KOPT-K1 (cell line): ENCODE measurements around the gene REEP2.
"Not testable (repeated sequence)": the region's sequence is repeated elsewhere in the genome, so short reads cannot be mapped to it uniquely, and the experiment has no call there.

ENCODE experiments used
- H3K27ac ChIP-seq: fragments of 200-600 bp; sonication (generic); 2 replicates; pipeline ENCODE4 v1.5.1; 2016; ENCODE audit warnings: antibody characterized with exemption, mild to moderate bottlenecking, low read depth, low read length; ENCODE audit not compliant: poor library complexity, severe bottlenecking
- H3K36me3 ChIP-seq: fragments of 200-600 bp; sonication (generic); 2 replicates; pipeline ENCODE4 v1.5.1; 2017; ENCODE audit warnings: antibody characterized with exemption, mild to moderate bottlenecking, low read length, moderate library complexity; ENCODE audit not compliant: insufficient read depth
- H3K9me3 ChIP-seq: fragments of 200-600 bp; sonication (generic); 2 replicates; pipeline ENCODE4 v1.5.1; 2017; ENCODE audit warnings: antibody characterized with exemption, low read length, mild to moderate bottlenecking; ENCODE audit not compliant: insufficient read depth, poor library complexity, severe bottlenecking

REEP2 gene, protein sequence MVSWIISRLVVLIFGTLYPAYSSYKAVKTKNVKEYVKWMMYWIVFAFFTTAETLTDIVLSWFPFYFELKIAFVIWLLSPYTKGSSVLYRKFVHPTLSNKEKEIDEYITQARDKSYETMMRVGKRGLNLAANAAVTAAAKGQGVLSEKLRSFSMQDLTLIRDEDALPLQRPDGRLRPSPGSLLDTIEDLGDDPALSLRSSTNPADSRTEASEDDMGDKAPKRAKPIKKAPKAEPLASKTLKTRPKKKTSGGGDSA

DNA sequence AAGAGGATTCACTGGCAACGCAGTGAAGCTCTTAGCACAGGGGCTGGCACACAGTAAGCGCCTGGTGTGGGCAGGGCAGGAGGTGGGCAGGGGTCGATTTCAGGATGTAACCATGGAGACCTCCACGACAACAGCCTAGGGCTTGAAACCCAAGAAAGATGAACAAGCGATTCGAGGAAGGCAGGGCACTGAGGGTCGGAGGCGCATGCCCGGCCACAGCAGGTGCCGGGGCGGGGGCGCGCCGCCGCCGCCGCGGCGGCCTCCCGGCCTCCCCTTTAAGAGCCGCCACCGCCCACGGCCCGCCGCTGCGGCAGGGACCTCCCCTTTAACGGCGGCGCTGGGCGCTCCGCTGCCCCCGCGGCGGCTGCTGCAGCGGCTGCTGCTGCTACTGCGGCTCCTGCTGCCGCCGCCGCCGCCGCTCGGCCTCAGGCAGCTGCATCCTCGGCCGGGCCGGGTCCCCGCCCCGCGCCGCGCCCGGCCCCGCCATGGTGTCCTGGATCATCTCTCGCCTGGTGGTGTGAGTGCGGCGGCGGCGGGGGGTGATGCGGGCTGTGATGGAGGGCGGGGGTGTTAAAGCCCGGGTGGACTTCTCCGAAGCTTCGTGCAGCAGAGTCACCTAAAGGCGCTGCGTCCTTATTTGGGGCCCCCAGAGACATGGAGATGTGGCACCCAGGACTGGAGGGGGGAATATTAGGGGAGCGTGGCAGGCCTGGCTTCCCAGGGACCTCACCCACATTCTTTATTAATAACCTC is at the start of gene REEP2:
Gene REEP2, plus strand, starts transcription at position 334 of the 753 bp plus-strand sequence. Its CDS starts 152 bp downstream, at position 486.
- Histone ChIP-seq H3K27ac (peak within 1 kb of the TSS; percentile 49), H3K36me3 (peaks cover 33% of the 10 kb centered on the region), H3K9me3 (no peaks in the 10 kb centered on the region)

DNA sequence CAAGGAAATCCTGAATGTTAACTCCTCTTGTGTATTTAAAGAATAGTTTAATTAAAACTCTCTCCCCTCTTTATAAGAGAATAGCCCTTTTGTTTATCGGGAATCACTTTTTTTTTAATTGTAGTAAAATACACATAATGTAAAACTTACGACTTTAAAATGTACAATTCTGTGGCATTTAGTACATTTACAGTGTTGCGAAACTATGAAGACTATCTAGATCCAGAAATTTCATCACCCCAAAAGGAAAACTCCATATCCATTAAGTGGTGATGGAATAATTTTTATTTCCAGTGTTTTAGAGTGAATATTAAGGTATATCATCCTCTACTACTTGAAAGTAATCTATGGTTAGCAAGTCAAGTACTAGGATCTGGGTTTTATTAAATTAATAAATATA is 49.5 kb upstream of the REEP2 start:
- H3K27ac ChIP-seq: no peak overlapping the region

DNA sequence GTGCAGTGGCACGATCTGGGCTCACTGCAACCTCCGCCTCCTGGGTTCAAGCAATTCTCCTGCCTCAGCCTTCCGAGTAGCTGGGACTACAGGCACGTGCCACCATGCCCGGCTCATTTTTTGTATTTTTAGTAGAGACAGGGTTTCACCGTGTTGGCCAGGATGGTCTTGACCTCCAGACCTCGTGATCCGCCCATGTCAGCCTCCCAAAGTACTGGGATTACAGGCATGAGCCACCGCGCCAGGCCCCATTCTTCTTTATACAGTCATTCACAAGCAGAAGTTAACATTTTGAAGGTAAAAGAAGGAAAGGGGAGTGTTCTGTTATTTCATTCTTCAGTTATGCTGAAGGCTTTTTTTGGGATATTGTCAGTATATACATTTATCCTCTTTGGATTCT is 48.9 kb upstream of the REEP2 start:
- H3K36me3 ChIP-seq: peaks cover 90% of the 10 kb centered on the region

More for the DNA sequence above, 49.5 kb upstream of the REEP2 start:
- H3K9me3 ChIP-seq: no peaks in the 10 kb centered on the region
- H3K36me3 ChIP-seq: peaks cover 90% of the 10 kb centered on the region

DNA sequence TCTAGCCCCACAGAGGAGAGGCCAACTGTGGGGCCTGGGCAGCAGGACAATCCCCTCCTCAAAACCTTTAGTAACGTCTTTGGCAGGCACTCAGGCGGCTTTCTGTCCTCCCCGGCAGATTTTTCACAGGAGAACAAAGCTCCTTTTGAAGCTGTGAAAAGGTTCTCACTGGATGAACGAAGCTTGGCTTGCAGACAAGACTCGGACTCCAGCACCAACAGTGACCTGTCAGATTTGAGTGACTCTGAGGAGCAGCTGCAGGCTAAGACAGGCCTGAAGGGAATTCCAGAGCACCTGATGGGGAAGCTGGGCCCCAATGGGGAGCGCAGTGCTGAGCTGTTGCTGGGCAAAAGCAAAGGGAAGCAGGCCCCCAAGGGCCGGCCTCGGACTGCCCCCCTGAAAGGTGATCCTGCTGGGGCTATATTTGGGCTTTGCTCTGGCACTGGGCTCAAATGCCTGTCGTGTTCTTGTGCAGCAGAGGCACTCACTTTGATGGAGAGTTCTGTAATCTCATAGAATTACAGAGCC is 46.9 kb upstream of the REEP2 start:
- Histone ChIP-seq H3K36me3 (peaks cover 88% of the 10 kb centered on the region), H3K27ac (no peak overlapping the region), H3K9me3 (no peaks in the 10 kb centered on the region)

More for the DNA sequence above, 48.9 kb upstream of the REEP2 start:
- H3K9me3 ChIP-seq, H3K27ac ChIP-seq: not testable (repeated sequence)

DNA sequence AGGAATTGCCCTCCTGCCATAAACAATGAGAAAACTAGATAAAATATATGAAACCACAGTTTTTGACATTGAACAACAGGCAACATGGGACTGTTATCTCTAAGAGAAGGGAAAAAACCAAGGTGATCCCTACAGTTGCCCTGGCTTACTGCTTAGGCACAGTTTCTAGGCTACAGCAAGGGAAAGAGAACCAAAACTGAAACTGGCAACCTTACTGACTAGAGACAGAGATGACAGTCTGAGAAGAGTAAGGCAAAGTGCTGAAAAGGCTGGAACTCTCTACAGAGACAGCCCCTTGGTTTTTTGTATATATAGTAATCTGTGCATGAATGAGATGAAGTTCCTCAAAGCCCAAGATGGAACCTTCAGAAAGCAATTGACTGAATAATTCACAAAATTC is 36.2 kb upstream of the REEP2 start:
- Histone ChIP-seq H3K9me3 (no peaks in the 10 kb centered on the region), H3K36me3 (peaks cover 88% of the 10 kb centered on the region), H3K27ac (no peak overlapping the region)

DNA sequence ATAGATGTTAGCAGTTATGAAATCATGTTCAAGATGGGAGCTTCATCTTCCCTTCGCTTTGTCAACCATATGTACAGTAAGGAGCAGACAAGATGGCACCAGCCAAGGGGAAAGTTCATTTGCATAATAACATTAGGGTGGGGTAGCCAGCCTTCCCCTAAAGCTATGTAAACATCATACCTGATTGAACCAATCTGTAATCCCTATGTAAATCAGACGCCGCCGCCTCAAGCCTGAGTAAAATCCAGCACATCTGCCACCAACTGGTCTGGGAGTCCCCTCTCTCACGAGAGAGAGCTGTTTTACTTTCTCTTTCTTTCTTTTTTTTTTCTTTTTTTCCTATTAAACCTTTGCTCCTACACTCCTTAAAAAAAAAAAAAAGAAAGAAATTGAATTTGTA is 30.8 kb upstream of the REEP2 start:
- Histone ChIP-seq H3K36me3 (peaks cover 76% of the 10 kb centered on the region), H3K9me3 (peaks cover 4% of the 10 kb centered on the region), H3K27ac (no peak overlapping the region)

DNA sequence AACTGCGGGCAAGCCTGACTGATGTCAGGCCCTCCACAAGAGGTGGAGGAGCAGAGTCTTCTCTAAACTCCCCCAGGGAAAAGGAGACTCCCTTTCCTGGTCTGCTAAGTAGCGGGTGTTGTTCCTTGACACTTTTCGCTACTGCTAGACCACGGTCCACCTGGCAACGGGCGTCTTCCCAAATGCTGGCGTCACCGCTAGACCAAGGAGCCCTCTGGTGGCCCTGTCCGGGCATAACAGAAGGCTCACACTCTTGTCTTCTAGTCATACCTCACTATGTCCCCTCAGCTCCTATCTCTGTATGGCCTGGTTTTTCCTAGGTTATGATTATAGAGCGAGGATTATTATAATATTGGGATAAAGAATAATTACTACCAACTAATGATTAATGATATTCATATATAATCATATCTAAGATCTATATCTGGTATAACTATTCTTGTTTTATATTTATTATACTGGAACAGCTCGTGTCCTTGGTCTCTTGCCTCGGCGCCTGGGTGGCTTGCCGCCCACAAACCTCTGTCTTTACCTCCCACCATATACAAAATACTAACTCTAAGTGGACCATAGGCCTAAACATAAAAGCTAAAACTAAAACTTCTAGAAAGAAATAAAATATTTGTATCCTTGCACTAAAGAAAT is 27.7 kb upstream of the REEP2 start:
- not testable (repeated sequence) for H3K27ac ChIP-seq, H3K9me3 ChIP-seq
- H3K36me3 ChIP-seq: peaks cover 79% of the 10 kb centered on the region

DNA sequence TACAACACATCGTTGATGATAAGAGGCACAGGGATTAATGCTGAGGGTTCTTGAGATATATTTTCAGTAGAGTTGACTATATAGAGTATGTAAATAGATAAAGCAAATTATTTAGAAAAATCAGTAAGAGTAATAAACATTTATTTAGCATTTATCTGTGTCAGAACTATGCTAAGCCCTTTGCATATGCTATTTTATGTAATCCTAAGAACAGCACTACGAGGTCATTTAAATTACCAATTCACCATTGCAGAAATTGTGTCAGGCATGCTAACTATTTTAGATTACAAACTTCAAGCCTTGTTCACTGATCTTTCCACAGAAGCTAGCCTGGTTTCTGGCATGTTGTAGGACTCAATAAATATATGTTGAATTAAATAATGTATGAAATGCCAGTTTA is 20.4 kb upstream of the REEP2 start:
- peaks cover 99% of the 10 kb centered on the region for H3K36me3 ChIP-seq
- H3K27ac ChIP-seq: no peak overlapping the region
- no peaks in the 10 kb centered on the region for H3K9me3 ChIP-seq

DNA sequence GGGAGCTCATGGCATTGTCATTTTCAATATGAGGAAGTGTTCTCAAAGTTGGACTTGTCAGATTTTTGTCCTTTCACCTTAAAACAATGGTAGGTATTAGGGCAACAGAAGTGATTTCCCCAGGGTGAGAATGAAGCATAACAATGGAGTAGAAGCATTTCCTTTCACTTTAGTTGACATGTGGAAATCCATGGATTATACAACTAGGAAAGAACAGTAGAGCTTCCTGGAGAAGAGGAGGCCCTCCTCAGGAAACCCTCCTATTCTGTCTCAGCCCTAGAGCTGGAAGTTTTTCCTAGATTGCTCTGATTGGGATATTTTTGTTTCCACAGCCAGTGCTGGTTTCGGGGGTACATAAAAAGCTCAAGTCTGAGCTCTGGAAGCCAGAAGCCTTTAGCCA is 13.8 kb upstream of the REEP2 start:
- Histone ChIP-seq H3K9me3 (no peaks in the 10 kb centered on the region), H3K27ac (no peak overlapping the region), H3K36me3 (peaks cover 97% of the 10 kb centered on the region)

DNA sequence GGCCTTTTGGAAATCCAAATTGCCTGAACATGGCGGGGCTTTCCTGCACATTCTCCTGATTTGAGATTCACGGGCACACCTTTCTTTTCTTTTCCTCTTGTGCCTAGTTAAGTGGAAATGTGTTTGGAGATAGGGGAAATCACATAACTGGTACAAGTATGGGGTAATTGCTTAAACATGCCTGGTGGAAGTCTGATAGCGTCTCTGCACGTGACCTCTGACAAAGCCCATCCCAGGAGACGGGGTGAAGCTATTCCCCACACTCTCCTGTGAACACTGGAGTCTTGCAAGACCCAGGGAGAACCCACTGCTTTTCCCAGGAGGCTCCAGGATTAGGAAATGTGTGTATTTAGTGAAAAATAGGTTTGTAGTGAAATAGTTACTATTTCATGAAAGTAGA is 2.9 kb upstream of the REEP2 start:
- no peak overlapping the region for H3K27ac ChIP-seq
- H3K36me3 ChIP-seq: peaks cover 62% of the 10 kb centered on the region
- H3K9me3 ChIP-seq: no peaks in the 10 kb centered on the region

DNA sequence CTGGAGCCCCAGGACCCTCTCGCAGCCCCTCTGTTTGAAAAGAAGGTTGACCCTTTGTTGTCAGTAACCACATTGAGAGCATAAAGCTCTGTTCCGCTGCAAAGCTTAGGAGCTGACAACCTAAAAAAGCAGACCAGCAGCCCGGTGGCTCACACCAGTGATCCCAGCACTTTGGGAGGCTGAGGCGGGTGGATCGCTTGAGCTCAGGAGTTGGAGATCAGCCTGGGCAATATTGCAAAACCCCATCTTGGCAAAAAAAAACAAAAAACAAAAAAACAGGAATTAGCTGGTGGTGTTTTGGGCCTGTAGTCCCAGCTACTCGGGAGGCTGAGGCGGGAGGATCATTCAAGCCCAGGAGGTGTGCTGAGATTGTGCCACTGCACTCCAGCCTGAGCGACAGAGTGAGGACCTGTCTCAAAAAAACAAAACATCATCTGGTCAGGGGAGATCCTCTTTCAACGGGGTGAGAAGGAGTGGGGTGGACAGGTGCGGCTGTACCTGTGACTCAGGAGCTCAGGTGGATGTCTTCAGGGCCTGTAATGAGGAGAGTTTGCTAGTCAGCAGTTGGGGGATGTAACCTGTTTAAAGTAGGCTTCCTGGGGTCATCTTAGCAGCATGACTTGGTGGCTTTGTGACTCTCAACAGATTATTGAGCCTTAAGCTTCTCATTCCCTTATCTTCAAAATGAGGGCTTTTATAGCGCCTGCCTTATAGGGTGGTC is 694 bp upstream of the REEP2 start:
- Histone ChIP-seq H3K36me3 (peaks cover 40% of the 10 kb centered on the region), H3K27ac (peak overlapping the region; percentile 49)

DNA sequence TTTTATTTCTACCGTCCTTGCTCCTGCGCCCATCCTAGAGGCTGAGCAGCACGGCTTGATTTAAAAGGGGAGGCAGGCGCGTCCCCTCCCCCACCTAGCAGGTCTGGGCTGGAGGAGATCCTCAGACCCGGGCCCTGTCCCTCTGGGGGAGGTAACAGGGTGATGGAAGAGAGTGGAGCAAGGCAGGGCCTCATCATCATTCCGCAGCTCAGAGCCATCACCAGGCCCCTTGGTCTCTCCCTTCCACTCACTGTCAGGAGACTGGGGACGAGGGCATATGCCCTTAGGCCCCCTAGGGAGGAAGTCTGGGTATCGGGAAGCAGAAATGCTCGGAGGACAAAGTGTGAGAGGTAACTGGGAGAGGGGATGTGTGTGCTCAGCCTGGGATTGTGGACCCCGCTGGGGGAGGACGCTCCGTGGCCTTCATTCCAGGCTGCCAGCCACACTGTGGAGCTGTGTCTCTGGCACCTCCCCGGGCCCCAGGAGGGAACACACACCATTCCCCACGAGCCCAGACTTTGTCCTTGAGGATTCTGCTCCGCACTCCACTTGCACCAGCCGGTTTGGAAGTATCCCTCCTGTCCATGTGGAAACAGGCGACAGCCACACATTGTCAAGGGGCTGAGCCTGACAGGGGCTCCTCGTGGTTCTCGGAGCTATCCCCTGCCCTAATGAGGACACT is 761 bp downstream of the REEP2 start:
- peaks cover 26% of the 10 kb centered on the region for H3K36me3 ChIP-seq
- H3K27ac ChIP-seq: peak overlapping the region; percentile 49
- H3K9me3 ChIP-seq: no peaks in the 10 kb centered on the region

More for the DNA sequence above, 694 bp upstream of the REEP2 start:
- no peaks in the 10 kb centered on the region for H3K9me3 ChIP-seq

DNA sequence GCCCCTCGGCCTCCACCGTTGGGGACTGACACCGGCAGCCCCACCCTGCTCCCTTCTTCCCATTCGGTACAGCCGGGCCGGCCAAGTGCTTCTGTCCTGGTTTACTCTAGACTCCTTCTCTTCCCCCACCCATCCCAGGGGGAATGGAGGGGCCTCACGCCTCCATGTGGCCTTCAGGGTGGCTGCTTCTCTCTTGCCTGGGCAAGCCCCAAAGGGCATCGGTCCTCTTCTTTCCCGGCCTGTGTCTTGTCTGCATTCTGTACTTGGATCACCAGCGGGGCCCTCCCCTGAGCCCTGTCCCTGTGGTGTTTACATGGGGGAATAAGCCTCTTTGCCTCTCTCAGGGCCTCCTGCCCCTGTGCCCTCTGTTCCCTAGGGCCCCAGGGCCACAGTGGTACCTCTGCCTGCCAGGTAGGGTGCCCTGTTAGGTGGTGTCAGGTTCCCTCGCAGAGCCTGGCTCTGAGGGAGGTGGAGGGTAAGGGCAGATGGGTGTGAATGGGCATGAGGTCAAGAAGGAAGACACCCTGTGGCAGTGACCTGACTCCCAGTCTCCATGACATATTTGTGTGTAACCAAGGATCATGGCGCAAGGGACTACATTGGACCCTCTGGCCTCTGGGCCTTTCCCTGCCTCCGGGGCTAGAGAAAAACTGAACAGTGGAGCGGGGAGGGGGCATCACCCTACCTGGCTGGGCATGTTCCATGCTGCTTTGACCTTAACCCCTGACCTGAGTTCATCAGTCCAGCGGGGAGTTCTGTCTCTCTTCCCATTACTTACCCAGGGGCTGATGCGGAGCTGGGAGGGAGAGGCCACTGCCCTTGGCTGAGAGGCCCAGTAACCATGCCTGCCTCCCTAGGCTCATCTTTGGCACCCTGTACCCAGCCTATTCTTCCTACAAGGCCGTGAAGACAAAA is 1.6 kb downstream of the REEP2 start:
- H3K36me3 ChIP-seq: peaks cover 18% of the 10 kb centered on the region
- no peak overlapping the region for H3K27ac ChIP-seq
- H3K9me3 ChIP-seq: no peaks in the 10 kb centered on the region
